GM12878 (cell line): ENCODE measurements around the gene CMTM1.

Experiments used
- IKZF2 ChIP-seq, 2 experiments: fragments of 450-650 bp; IDR thresholded peaks; 2 replicates each; pipeline ENCODE4 v1.6.1; 2017; ENCODE audit warnings: mild to moderate bottlenecking in 2 of 2, moderate library complexity in 2 of 2
- KDM1A ChIP-seq: fragments of 200-600 bp; sonication (generic); IDR thresholded peaks from 2 replicates; pipeline ENCODE4 v1.6.1; 2016; ENCODE audit warnings: borderline replicate concordance
- SREBF2 ChIP-seq: IDR thresholded peaks from 2 replicates; pipeline ENCODE4 v1.6.1; 2012; ENCODE audit warnings: mild to moderate bottlenecking, low read length

DNA sequence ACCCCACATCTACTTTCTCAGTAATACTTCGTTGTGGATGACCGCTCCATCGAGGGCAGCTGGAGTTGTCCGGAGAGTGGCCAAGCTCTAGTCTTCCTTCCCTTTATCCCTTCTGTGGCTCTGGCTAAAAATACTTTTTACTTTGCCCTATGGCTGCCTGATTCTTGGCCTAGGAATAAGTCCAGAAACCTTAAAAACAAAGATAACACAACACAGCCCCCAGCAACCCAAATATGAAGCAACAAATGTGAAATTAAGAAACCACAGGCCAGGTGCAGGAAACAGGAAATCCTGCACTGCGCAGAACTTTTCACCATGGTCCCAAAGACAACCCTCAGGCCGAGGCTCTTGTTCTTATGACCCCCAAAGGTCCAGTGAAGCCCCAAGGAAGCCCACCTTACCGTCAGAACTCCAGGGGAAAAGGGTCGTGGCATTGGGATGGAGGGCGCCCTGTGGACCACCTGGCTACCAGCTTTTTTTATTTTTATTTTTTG lies 42.3 kb upstream of the CMTM1 start:
- TF ChIP-seq KDM1A: no peak
- peak; percentile 67 to 72 for TF ChIP-seq IKZF2 (IDR thresholded peaks at IDR 0.05)
- no peak for TF ChIP-seq SREBF2
